HepG2 (cell line): ENCODE measurements around the gene FIBCD1. TPM values are rescaled to one million over a fixed set of nuclear protein-coding genes. Genes with fewer than 3 reads are reported as not detected.

ENCODE experiments used
- ATAC-seq: fragments of 200-7000 bp; cut with Tn5 transposase; 3 replicates; pipeline ENCODE4 v1.9.1; 2020; ENCODE audit warnings: mild to moderate bottlenecking, moderate library complexity
- BruUV-seq: library from RNA; stranded (reverse); fragments of 400-500 nt; replicated peaks from 2 replicates; lab custom pipeline; 2021; lab: Mats Ljungman, UMichigan
- CTCF ChIA-PET: fragments of 300-600 bp; formaldehyde crosslinking; extraction: SDS; loops from one replicate; lab custom pipeline; 2021; ENCODE audit warnings: low total read pairs, inconsistent platforms, low intra/inter-chr PET ratio; lab: Yijun Ruan, JAX
- POLR2A ChIA-PET: fragments of 350-600 bp; sonication (Branson Sonifier 250); formaldehyde crosslinking; loops from one replicate; lab custom pipeline; 2020; ENCODE audit warnings: antibody characterized with exemption, inconsistent platforms; lab: Yijun Ruan, JAX
- DNase-seq: peaks from one replicate; pipeline ENCODE4 v3.0.0-alpha.2; 2015; ENCODE audit warnings: low spot score
- FAIRE-seq: peaks from 3 replicates; lab custom pipeline; 2011; peaks lifted over from hg19 to GRCh38; lab: Jason Lieb, UNC
- H2AFZ ChIP-seq: one replicate; pipeline ENCODE4 v1.6.1; 2011; ENCODE audit warnings: low read length, inconsistent platforms
- H3K27ac ChIP-seq: fragments of 300-600 bp; 3 replicates; pipeline ENCODE4 v1.8.0; 2011; ENCODE audit warnings: mixed run types, mild to moderate bottlenecking, mixed read lengths, low read length, inconsistent platforms; ENCODE audit not compliant: insufficient read depth; ENCODE audit errors: extremely low read length
- H3K27me3 ChIP-seq, 2 experiments: fragments of 200-600 bp in 1 of 2; 2 replicates in 1 of 2; 3 replicates in 1 of 2; pipeline versions ENCODE4 v1.6.0 to v1.8.0; 2011; ENCODE audit warnings: low read length in 2 of 2, mild to moderate bottlenecking in 2 of 2, moderate library complexity in 2 of 2, inconsistent platforms in 1 of 2; ENCODE audit not compliant: insufficient read depth in 2 of 2, control insufficient read depth in 1 of 2
- H3K36me3 ChIP-seq, 2 experiments: fragments of 200-600 bp in 1 of 2; replicated peaks in 1 of 2; 2 replicates in 1 of 2; 3 replicates in 1 of 2; pipeline versions ENCODE4 v1.5.1 to v1.8.0; 2011; ENCODE audit warnings: low read length in 2 of 2, inconsistent platforms in 1 of 2; ENCODE audit not compliant: insufficient read depth in 2 of 2, control insufficient read depth in 1 of 2
- H3K4me1 ChIP-seq: 2 replicates; pipeline ENCODE4 v1.5.1; 2012; ENCODE audit warnings: low read length, inconsistent platforms; ENCODE audit not compliant: insufficient read depth
- H3K4me2 ChIP-seq: 2 replicates; pipeline ENCODE4 v1.6.0; 2011; ENCODE audit warnings: low read depth, low read length, inconsistent platforms
- H3K4me3 ChIP-seq, 3 experiments: fragments of 200-600 bp in 1 of 3; sonication (generic), shearing (Covaris generic) in 1 of 3; replicated peaks in 1 of 3; 2 replicates each; pipeline ENCODE4 v1.5.1; 2011 to 2016; ENCODE audit warnings: low read length in 3 of 3, inconsistent platforms in 2 of 3, low read depth in 2 of 3, mild to moderate bottlenecking in 2 of 3, control low read depth in 1 of 3, mixed read lengths in 1 of 3; ENCODE audit not compliant: insufficient read depth in 1 of 3
- H3K79me2 ChIP-seq: one replicate; pipeline ENCODE4 v1.6.1; 2011; ENCODE audit warnings: low read length, inconsistent platforms; ENCODE audit not compliant: insufficient read depth
- H3K9ac ChIP-seq: 2 replicates; pipeline ENCODE4 v1.6.0; 2011; ENCODE audit warnings: mild to moderate bottlenecking, low read depth, low read length, inconsistent platforms; ENCODE audit not compliant: insufficient read depth
- H3K9me3 ChIP-seq: 2 replicates; pipeline ENCODE4 v1.5.1; 2012; ENCODE audit warnings: mild to moderate bottlenecking, low read length
- H4K20me1 ChIP-seq: 2 replicates; pipeline ENCODE4 v1.6.0; 2011; ENCODE audit warnings: inconsistent platforms, mild to moderate bottlenecking, low read length, moderate library complexity; ENCODE audit not compliant: insufficient read depth
- ELF1 ChIP-seq: sonication (generic); formaldehyde crosslinking; IDR thresholded peaks from 2 replicates; pipeline ENCODE4 v1.4.0; 2020; ENCODE audit warnings: missing genetic modification reagents
- JDP2 ChIP-seq: sonication (generic); formaldehyde crosslinking; IDR thresholded peaks from 2 replicates; pipeline ENCODE4 v1.8.1; 2022; ENCODE audit warnings: missing genetic modification reagents, borderline replicate concordance
- MBNL3 ChIP-seq: fragments of 250-450 bp; sonication (Bioruptor Pico); conservative IDR thresholded peaks from 2 replicates; pipeline ENCODE4 v1.8.0; 2022; ENCODE audit warnings: mild to moderate bottlenecking, inconsistent platforms
- NFIC ChIP-seq: IDR thresholded peaks from 2 replicates; pipeline ENCODE4 v1.6.1; 2012; ENCODE audit warnings: mild to moderate bottlenecking, low read length, inconsistent platforms
- SMYD3 ChIP-seq: sonication (generic); formaldehyde crosslinking; IDR thresholded peaks from 2 replicates; pipeline ENCODE4 v1.8.1; 2023; ENCODE audit warnings: mild to moderate bottlenecking, missing genetic modification reagents
- ZFP82 ChIP-seq: sonication (generic); formaldehyde crosslinking; IDR thresholded peaks from 2 replicates; pipeline ENCODE4 v1.5.1; 2020; ENCODE audit warnings: mild to moderate bottlenecking, missing genetic modification reagents, borderline replicate concordance
- ZNF12 ChIP-seq: sonication (generic); formaldehyde crosslinking; IDR thresholded peaks from 2 replicates; pipeline ENCODE4 v1.5.0; 2020; ENCODE audit warnings: missing genetic modification reagents
- ZNF235 ChIP-seq: sonication (generic); formaldehyde crosslinking; IDR thresholded peaks from 2 replicates; pipeline ENCODE4 v1.8.1; 2023; ENCODE audit warnings: mild to moderate bottlenecking, missing genetic modification reagents, borderline replicate concordance
- ZNF276 ChIP-seq: sonication (generic); formaldehyde crosslinking; IDR thresholded peaks from 2 replicates; pipeline ENCODE4 v1.4.0; 2020; ENCODE audit warnings: mild to moderate bottlenecking, low read depth, missing genetic modification reagents
- ZNF292 ChIP-seq: sonication (generic); formaldehyde crosslinking; IDR thresholded peaks from 2 replicates; pipeline ENCODE4 v1.8.1; 2022; ENCODE audit warnings: mild to moderate bottlenecking, low read depth, missing genetic modification reagents, borderline replicate concordance
- ZNF672 ChIP-seq: sonication (generic); formaldehyde crosslinking; IDR thresholded peaks from 2 replicates; pipeline ENCODE4 v1.8.1; 2022; ENCODE audit warnings: missing genetic modification reagents
- WGBS: methylation state at CpG from one replicate; pipeline ENCODE4 v1.1.6; 2017; ENCODE audit warnings: low lambda C conversion rate; 5-methylcytosine and 5-hydroxymethylcytosine counted together
- in situ Hi-C: cut with HindIII; loops from 2 replicates; pipeline ENCODE4 v1.10.0; 2017; ENCODE audit warnings: low pct_unique_long_range_greater_than_20kb; ENCODE audit not compliant: extremely low pct_ligation_motif_present
- intact Hi-C: fragments of 100-400 bp; cut with micrococcal nuclease; formaldehyde crosslinking; loops from one replicate; pipeline ENCODE4 v1.10.0; 2022; ENCODE audit not compliant: unreplicated experiment
- polyA plus RNA-seq, 8 experiments: library from polyadenylated mRNA; depleted of rRNA in 3 of 8; stranded (reverse) in 7 of 8; unstranded in 1 of 8; fragments of >200 nt; fragmentation: Illumina TruSeq in 4 of 8; extraction: Trizol in 4 of 8; gene quantifications; 2 replicates each; pipeline versions ENCODE4 v1.2.1 to v1.2.3, GENCODE V29; 2011 to 2016; ENCODE audit warnings: low read depth in 4 of 8, missing spikeins in 1 of 8, mixed read lengths in 1 of 8; ENCODE audit not compliant: insufficient read depth in 1 of 8
- total RNA-seq, 5 experiments: library from RNA; depleted of rRNA; stranded (reverse); fragments of >200 nt; fragmentation: Illumina TruSeq; extraction: Trizol; gene quantifications; 2 replicates each; pipeline ENCODE4 v1.2.3, GENCODE V29; 2016; ENCODE audit warnings: low read depth in 1 of 5
- TF ChIP-seq, protein P1 (sequence below): sonication (generic); formaldehyde crosslinking; IDR thresholded peaks from 2 replicates; pipeline ENCODE4 v1.4.0; 2020; ENCODE audit warnings: missing genetic modification reagents, borderline replicate concordance
- TF ChIP-seq, protein P2 (sequence below): sonication (generic); formaldehyde crosslinking; IDR thresholded peaks from 2 replicates; pipeline ENCODE4 v1.8.0; 2022; ENCODE audit warnings: mild to moderate bottlenecking, missing genetic modification reagents, borderline replicate concordance

The FIBCD1 gene
- total and polyA plus RNA-seq, 2 of the 13 experiments (the other 11 are each of a cell fraction or from before 2014, with no cell fraction given) = 0.55 to 0.89 TPM

GRCh38 chr9:130883479-130883878 lies 55.6 kb downstream of the FIBCD1 start:
- 93% methylated on average over 5 of the region's 5 CpGs for WGBS
- BruUV-seq = no TSS peak
- no peak overlapping the region for H3K9ac ChIP-seq
- no peak for DNase-seq
- no peak overlapping the region for H3K4me2 ChIP-seq
- FAIRE-seq = no peak
- H4K20me1 ChIP-seq = 0 out of 2 replicates have a peak, but pooled peaks cover 3% of the 10 kb centered on the region
- peaks cover 26 to 93% of the 10 kb centered on the region in 2 experiments for H3K36me3 ChIP-seq
- ChIA-PET CTCF (no interaction called here), POLR2A (no interaction called here)
- no peaks in the 10 kb centered on the region for H3K27me3 ChIP-seq
- H3K79me2 ChIP-seq = no peaks in the 10 kb centered on the region
- no peaks in the 10 kb centered on the region for H3K9me3 ChIP-seq
- H2AFZ ChIP-seq = no peak overlapping the region
- no peak for ATAC-seq
- no peak overlapping the region for H3K4me3 ChIP-seq
- H3K4me1 ChIP-seq = no peaks in the 10 kb centered on the region
- H3K27ac ChIP-seq = no peak overlapping the region
- TF ChIP-seq ZFP82 (CRISPR knock-in tag) = no peak
- TF ChIP-seq JDP2 (CRISPR knock-in tag) = no peak
- intact Hi-C loops (no loop called here), in situ Hi-C loops (no loop called here)

DNA sequence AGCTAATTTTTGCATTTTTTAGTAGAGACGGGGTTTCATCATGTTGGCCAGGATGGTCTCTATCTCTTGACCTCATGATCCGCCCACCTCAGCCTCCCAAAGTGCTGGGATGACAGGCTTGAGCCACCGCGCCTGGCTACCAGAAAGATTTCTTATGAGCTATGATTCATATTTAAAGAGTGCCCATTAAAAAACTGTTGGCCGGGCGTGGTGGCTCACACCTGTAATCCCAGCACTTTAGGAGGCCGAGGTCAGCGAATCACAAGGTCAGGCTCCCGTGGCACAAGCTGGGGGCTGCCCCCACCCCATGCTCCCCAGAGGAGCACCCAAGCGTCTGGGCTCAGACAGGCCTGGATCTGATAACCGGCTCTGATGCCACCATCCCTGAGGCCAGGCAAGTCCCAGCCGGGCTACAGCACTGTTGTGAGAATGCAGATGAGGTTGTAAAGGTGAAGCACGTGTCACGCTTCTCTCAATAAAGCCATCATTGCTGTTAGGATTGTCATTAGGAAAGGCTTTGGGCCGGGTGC lies 56.3 kb downstream of the FIBCD1 start:
- POLR2A ChIA-PET = no interaction called here
- intact Hi-C loops (no loop called here), in situ Hi-C loops (no loop called here)
- Histone ChIP-seq H3K27me3 (no peaks in the 10 kb centered on the region), H3K27ac (no peak overlapping the region), H2AFZ (no peak overlapping the region), H3K9me3 (no peaks in the 10 kb centered on the region), H3K79me2 (no peaks in the 10 kb centered on the region), H3K4me1 (no peaks in the 10 kb centered on the region), H3K9ac (no peak overlapping the region), H3K4me2 (no peak overlapping the region), H3K36me3 (peaks cover 26 to 93% of the 10 kb centered on the region in 2 experiments), H3K4me3 (no peak overlapping the region), H4K20me1 (0 out of 2 replicates have a peak, but pooled peaks cover 3% of the 10 kb centered on the region)
- 100% methylated on average over 5 of the region's 15 CpGs for WGBS
- FAIRE-seq = no peak
- no TSS peak for BruUV-seq
- no peak for DNase-seq
- ATAC-seq = no peak
- CTCF ChIA-PET = no interaction called here
- TF ChIP-seq ZNF292 (CRISPR knock-in tag) (no peak), ZNF672 (no peak), ZNF12 (CRISPR knock-in tag) (no peak), NFIC (no peak), SMYD3 (CRISPR knock-in tag) (no peak), ELF1 (CRISPR knock-in tag) (no peak), ZNF235 (CRISPR knock-in tag) (no peak), MBNL3 (no peak), ZNF276 (no peak)
- TF ChIP-seq, protein P1, sequence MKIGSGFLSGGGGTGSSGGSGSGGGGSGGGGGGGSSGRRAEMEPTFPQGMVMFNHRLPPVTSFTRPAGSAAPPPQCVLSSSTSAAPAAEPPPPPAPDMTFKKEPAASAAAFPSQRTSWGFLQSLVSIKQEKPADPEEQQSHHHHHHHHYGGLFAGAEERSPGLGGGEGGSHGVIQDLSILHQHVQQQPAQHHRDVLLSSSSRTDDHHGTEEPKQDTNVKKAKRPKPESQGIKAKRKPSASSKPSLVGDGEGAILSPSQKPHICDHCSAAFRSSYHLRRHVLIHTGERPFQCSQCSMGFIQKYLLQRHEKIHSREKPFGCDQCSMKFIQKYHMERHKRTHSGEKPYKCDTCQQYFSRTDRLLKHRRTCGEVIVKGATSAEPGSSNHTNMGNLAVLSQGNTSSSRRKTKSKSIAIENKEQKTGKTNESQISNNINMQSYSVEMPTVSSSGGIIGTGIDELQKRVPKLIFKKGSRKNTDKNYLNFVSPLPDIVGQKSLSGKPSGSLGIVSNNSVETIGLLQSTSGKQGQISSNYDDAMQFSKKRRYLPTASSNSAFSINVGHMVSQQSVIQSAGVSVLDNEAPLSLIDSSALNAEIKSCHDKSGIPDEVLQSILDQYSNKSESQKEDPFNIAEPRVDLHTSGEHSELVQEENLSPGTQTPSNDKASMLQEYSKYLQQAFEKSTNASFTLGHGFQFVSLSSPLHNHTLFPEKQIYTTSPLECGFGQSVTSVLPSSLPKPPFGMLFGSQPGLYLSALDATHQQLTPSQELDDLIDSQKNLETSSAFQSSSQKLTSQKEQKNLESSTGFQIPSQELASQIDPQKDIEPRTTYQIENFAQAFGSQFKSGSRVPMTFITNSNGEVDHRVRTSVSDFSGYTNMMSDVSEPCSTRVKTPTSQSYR (CRISPR knock-in tag) = no peak
- TF ChIP-seq, protein P2, sequence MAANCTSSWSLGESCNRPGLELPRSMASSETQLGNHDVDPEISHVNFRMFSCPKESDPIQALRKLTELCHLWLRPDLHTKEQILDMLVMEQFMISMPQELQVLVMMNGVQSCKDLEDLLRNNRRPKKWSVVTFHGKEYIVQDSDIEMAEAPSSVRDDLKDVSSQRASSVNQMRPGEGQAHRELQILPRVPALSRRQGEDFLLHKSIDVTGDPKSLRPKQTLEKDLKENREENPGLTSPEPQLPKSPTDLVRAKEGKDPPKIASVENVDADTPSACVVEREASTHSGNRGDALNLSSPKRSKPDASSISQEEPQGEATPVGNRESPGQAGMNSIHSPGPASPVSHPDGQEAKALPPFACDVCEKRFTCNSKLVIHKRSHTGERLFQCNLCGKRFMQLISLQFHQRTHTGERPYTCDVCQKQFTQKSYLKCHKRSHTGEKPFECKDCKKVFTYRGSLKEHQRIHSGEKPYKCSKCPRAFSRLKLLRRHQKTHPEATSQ = no peak
